ENCODE data around the gene PDGFC.

The PDGFC gene

DNA sequence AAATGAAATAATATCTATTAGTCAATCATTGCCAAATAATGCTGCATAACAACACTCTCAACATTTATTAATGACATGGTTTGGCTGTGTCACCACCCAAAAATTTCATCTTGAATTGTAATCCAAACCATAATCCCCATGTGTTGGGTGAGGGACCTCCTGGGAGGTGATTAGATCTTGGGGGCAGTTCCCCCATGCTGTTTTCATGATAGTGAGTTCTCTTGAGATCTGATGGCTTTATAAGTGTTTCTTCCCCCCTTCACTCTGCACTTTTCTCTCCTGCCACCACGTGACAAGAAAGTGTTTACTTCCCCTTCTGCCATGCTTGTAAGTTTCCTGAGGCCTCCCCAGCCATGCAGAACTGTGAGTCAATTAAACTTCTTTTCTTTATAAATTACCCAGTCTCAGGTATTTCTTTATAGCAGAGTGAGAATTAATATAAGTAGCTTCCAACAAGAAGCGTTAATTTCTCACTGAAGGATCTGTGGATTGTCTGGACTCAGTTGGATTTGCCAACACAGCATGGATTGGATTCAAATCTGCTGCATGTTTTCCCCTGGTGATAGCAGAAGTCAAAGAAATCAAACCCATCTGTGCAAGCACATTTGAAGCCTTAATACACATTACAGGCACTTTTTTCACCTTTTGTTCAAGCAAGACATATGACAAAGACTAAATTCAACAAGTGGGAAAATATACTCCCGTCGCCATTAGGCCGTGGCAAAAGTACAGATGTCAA is 216.6 kb downstream of the PDGFC start:
- no peak for DNase-seq (ENCODE audit: extremely low read depth, low read depth)
- no peak overlapping the region for H3K4me3 ChIP-seq (replicated peaks; ENCODE audit: low read depth, low read length)
- TF ChIP-seq, protein P1, sequence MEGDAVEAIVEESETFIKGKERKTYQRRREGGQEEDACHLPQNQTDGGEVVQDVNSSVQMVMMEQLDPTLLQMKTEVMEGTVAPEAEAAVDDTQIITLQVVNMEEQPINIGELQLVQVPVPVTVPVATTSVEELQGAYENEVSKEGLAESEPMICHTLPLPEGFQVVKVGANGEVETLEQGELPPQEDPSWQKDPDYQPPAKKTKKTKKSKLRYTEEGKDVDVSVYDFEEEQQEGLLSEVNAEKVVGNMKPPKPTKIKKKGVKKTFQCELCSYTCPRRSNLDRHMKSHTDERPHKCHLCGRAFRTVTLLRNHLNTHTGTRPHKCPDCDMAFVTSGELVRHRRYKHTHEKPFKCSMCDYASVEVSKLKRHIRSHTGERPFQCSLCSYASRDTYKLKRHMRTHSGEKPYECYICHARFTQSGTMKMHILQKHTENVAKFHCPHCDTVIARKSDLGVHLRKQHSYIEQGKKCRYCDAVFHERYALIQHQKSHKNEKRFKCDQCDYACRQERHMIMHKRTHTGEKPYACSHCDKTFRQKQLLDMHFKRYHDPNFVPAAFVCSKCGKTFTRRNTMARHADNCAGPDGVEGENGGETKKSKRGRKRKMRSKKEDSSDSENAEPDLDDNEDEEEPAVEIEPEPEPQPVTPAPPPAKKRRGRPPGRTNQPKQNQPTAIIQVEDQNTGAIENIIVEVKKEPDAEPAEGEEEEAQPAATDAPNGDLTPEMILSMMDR (IDR thresholded peaks at IDR 0.05; ENCODE audit: low read depth, low read length, missing control alignments) = no peak

DNA sequence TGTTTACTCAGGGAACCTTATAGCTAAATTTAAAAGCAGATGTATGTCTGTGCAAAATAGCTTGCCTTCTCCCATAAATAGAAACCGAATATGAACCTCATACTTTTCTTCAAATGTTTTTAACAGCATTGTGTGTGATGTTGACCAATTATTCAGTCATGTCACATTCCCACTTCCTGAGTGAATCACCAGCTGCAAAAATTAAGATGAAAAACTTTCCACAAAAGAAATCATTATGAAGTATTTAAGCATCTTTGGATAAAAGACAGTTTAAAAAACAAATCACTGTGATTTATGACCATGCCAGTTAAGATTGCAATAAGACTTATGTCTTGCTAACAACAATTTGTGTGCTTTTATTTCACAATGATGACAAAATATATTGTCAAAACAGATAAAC is 220.1 kb downstream of the PDGFC start:
- TF ChIP-seq, protein P1 (IDR thresholded peaks at IDR 0.05; ENCODE audit: low read depth, low read length, missing control alignments) = no peak
- no peak overlapping the region for H3K4me3 ChIP-seq (replicated peaks; ENCODE audit: low read depth, low read length)

DNA sequence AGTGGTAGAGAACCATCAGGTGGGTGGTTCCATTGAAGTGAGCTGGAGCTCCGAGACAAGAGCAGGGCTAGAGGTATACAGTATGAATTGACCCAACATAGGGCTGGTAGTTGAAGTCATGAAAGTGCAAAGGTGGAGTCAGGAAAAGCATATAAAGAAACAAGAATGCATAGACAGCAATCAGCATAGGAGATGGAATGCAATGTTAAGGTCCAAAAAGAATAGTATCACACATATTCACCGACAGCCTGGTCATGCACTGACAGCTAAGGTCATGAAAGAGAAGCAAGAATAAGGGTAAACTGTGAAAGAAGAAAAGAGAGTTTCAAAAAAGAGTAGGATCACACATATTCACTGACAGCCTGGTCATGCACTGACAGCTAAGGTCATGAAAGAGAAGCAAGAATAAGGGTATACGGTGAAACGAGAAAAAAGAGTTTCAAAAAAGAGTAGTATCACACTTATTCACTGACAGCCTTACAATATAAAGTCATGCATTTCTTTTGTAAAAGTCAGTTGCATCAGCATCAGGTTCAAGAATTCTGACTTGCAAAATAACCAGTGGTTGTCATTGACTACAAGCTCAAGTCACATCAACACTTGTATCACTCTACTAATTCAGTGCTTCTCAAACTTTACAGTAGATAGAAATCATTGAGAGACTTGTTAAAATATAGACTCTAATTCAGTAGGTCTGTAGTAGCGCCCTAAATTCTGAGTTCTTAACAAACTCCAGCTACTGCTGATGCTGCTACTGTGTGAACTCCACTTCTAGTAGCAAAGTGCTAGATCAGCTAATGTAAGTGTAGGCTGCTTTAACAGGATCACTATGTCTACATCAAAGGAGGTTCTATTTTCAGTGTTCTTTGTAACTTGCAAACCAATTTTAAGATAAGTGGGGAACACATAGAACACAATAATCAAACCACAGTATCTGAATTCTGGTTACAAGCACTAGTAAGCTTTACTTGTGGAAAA is 221.9 kb downstream of the PDGFC start:
- H3K4me3 ChIP-seq (replicated peaks; ENCODE audit: low read depth, low read length) = no peak overlapping the region
- no peak for DNase-seq (ENCODE audit: extremely low read depth, low read depth)
- TF ChIP-seq, protein P1 (IDR thresholded peaks at IDR 0.05; ENCODE audit: low read depth, low read length, missing control alignments) = no peak

More for the DNA sequence above, 220.1 kb downstream of the PDGFC start:
- DNase-seq (ENCODE audit: extremely low read depth, low read depth) = no peak

DNA sequence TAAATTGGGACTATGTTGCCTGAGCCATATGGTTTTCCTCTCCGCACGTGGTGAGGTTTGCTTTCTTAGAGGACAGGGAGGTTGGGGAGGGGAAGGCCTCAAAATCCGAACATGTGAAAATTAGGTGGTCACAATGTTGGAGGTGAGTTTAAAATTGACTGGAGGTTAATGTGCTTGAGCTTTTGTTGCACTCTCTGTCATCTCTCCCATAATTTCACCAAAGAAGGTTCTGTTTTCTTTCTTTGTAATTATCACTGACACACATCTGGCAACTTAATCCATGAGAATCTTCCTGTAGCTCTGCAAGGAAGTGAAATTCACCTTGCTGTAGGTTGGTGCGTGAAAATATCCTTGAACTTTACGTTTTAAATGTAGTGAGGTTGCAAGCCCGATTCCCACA is 225.5 kb downstream of the PDGFC start:
- no peak overlapping the region for H3K4me3 ChIP-seq (replicated peaks; ENCODE audit: low read depth, low read length)
- no peak for DNase-seq (ENCODE audit: extremely low read depth, low read depth)
- TF ChIP-seq, protein P1 (IDR thresholded peaks at IDR 0.05; ENCODE audit: low read depth, low read length, missing control alignments) = no peak

DNA sequence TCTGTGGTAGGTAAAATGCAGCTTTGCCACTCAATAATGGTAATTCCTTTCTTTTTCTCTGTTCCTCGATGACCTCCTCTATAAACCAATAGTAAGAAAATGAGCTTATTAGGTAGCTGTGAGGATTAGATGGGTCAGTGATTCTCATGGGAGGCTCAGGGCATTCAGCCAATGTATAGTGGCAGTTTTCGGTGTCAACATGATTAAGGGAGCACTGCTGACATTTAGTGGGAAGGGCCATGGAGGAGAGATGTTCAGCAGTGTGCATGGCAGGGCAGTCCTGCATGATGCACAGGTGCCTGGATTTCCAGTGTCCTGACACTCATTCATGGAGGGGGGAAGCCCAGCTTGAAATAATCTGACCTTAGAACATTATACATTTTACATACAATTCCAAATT is 232.8 kb downstream of the PDGFC start:
- DNase-seq (ENCODE audit: extremely low read depth, low read depth) = no peak
- TF ChIP-seq, protein P1 (IDR thresholded peaks at IDR 0.05; ENCODE audit: low read depth, low read length, missing control alignments) = no peak
- H3K4me3 ChIP-seq (replicated peaks; ENCODE audit: low read depth, low read length) = no peak overlapping the region

DNA sequence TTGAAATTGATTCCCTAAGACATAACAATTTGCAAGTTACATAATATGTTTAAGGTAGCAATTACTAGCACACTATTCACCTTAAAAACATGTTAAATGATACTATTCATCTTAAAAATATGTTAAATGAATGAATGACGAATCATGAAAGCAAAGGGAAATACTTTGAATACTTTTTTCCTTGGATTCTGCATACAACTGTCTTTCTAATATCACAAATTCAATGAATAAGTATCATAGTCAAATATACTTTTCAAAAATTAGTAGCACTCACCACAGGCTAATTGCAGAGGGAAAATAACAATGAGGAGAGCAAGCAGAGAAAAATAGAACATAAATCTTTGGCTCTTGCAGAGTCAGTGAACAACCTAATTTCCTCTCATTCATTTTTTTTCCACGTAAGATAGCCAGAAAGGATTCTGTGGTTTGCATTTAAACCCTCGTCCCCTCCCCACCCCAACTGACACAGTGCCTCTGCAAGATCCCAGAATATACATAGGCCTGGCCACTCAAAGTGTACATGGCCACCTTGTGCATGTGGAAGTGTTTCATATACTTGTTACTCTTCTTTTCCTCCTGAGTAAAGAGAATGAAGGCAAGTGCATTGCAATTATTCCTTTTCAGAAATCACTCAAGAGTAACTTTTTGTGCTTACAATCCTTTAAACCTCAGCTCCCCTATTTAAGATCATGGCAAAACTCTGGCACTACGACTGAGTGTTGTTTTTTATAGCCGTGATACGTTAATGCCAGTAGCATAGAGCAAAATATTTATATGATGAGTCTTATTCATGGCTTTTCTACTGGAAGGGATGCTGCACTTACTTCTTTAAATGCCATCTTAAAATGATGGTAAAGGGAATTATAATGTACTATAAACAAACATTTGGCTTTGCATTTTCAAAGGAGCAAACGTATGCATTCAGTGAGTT is 236.4 kb downstream of the PDGFC start:
- H3K4me3 ChIP-seq (replicated peaks; ENCODE audit: low read depth, low read length) = no peak overlapping the region
- TF ChIP-seq, protein P1 (IDR thresholded peaks at IDR 0.05; ENCODE audit: low read depth, low read length, missing control alignments) = no peak
- DNase-seq (ENCODE audit: extremely low read depth, low read depth) = no peak

Measured in HFF-Myc (cell line).